Measurements from ENCODE around the gene GALK1. TPM values are rescaled to one million over a fixed set of nuclear protein-coding genes. Genes with fewer than 3 reads are reported as not detected.

GALK1 gene
- total and polyA plus RNA-seq, 9 of the 15 experiments (the other 6 are each of a cell fraction or from before 2014, with no cell fraction given), result 0.45 to 51.6 (median 17.4) TPM

GRCh38 chr17:75778066-75778860 lies 13.3 kb upstream of the GALK1 start (continued):
- peak; percentile 21; the same call in 1 of the 2 replicates for TF ChIP-seq ZSCAN32 (CRISPR knock-in tag; IDR thresholded peaks at IDR 0.05)
- TF ChIP-seq POLR2AphosphoS5 (IDR thresholded peaks at IDR 0.05; ENCODE audit: control insufficient read depth, insufficient read depth, low read depth, low read length), result peak; percentile 2; the same call in 1 of the 2 replicates
- 0 out of 2 replicates have a peak, but pooled peaks have one; percentile 58 for TF ChIP-seq FOXP4 (CRISPR knock-in tag; IDR thresholded peaks at IDR 0.05; ENCODE audit: borderline replicate concordance)
- TF ChIP-seq THRAP3 (IDR thresholded peaks at IDR 0.05; ENCODE audit: borderline replicate concordance), result 0 out of 2 replicates have a peak, but pooled peaks have one; percentile 14

DNA sequence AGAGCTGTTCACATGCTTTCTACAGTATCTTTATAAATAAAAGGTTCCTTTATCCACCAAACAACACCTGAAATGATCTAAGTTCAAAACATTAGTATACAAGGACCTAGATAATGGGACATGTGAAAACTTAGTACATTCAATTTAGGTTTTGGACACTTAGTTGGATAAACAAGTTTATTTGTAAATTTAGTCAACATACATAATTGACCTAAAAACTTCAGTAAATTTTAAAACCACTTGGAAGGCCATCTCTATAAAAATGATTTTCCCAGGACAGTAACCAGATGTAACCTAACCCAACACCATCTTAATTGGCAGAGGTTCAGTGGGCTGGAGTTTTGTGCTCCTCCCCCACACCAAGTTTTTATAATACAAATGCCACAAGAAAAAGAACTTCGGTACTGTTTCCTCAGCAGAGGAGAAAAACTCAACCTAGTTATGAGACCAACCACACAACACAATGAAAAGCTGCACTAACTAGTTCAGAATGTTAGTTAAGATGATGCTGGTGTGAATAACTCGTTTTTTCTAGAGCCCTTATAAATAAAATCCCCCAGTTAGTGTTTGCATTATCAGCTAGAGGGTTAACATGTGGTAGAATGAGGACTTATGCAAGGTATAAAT lies 12.4 kb upstream of the GALK1 start:
- H3K9me1 ChIP-seq (ENCODE audit: control insufficient read depth, insufficient read depth, low read length), result no peaks in the 10 kb centered on the region
- peak overlapping the region; percentile 85 for H3K4me3 ChIP-seq
- H3K79me2 ChIP-seq (ENCODE audit: control insufficient read depth, insufficient read depth, low read length), result peaks cover 35% of the 10 kb centered on the region
- H3K36me3 ChIP-seq (ENCODE audit: control insufficient read depth, insufficient read depth, low read length), result peaks cover 31% of the 10 kb centered on the region
- peaks cover 42% of the 10 kb centered on the region for H4K20me1 ChIP-seq (replicated peaks; ENCODE audit: control insufficient read depth, insufficient read depth, low read length)
- no TSS peak for BruUV-seq (replicated peaks)
- H3K27me3 ChIP-seq (ENCODE audit: control insufficient read depth in 2 of 2, insufficient read depth in 2 of 2, low read length in 2 of 2), result no peaks in the 10 kb centered on the region
- WGBS (ENCODE audit: insufficient coverage, low coverage, missing lambda C conversion rate), result 10% methylated on average over 2 of the region's 2 CpGs
- H3K4me1 ChIP-seq (replicated peaks in 1 of 2; ENCODE audit: control insufficient read depth in 2 of 2, insufficient read depth in 2 of 2, low read length in 2 of 2), result peaks cover 3 to 7% of the 10 kb centered on the region in 2 experiments; a peak in 4 of 5 replicates
- in situ Hi-C loops (cut with MboI) (loop anchor here (10.0 kb wide), 1 partner anchor 227 kb away; the partner anchor contains the start of gene CDK3), intact Hi-C loops (cut with micrococcal nuclease) (loop anchor here (5.0 kb wide), 1 partner anchor 70 kb away; no protein-coding TSS in a partner anchor)
- H3K9ac ChIP-seq (ENCODE audit: insufficient read depth in 1 of 2, low read depth in 2 of 2, low read length in 2 of 2), result peak overlapping the region in 1 of 2 experiments; percentile 94; a peak in 2 of 4 replicates
- POLR2A ChIA-PET, result interaction anchor here (0.6 to 11.1 kb wide), 36 partner anchors 8 to 459 kb away, joined by 3 to 464 read pairs (median 7); partner anchors contain the start of genes CDK3, GALK1, SRP68 and TRIM65
- H3K9me3 ChIP-seq (replicated peaks; ENCODE audit: control insufficient read depth, insufficient read depth, low read depth, low read length), result no peaks in the 10 kb centered on the region
- H3K4me2 ChIP-seq (ENCODE audit: insufficient read depth, low read length), result peak overlapping the region; percentile 86
- ATAC-seq (no peak), FAIRE-seq (no peak), DNase-seq (ENCODE audit: extremely low read depth in 1 of 4, low spot score in 3 of 4) (no peak)
- H2AFZ ChIP-seq (ENCODE audit: low read depth, low read length), result no peak overlapping the region
- CTCF ChIA-PET (ENCODE audit: low intra/inter-chr PET ratio), result no interaction called here
- H3K27ac ChIP-seq (ENCODE audit: extremely low read depth, low read depth, low read length), result peak overlapping the region; percentile 35; the same call in 2 of the 3 replicates
- TF ChIP-seq BRD9 (IDR thresholded peaks at IDR 0.05; ENCODE audit: low read depth, partially characterized antibody), result no peak
- TF ChIP-seq ZNF764 (CRISPR knock-in tag; IDR thresholded peaks at IDR 0.05; ENCODE audit: low read depth), result no peak
- TF ChIP-seq STAT5A (IDR thresholded peaks at IDR 0.05; ENCODE audit: borderline replicate concordance, low read length), result peak; percentile 6; the same call in 1 of the 2 replicates
- peak; percentile 63 for TF ChIP-seq U2AF1 (optimal IDR thresholded peaks at IDR 0.05; ENCODE audit: low read depth, low read length)
- TF ChIP-seq, protein P1, sequence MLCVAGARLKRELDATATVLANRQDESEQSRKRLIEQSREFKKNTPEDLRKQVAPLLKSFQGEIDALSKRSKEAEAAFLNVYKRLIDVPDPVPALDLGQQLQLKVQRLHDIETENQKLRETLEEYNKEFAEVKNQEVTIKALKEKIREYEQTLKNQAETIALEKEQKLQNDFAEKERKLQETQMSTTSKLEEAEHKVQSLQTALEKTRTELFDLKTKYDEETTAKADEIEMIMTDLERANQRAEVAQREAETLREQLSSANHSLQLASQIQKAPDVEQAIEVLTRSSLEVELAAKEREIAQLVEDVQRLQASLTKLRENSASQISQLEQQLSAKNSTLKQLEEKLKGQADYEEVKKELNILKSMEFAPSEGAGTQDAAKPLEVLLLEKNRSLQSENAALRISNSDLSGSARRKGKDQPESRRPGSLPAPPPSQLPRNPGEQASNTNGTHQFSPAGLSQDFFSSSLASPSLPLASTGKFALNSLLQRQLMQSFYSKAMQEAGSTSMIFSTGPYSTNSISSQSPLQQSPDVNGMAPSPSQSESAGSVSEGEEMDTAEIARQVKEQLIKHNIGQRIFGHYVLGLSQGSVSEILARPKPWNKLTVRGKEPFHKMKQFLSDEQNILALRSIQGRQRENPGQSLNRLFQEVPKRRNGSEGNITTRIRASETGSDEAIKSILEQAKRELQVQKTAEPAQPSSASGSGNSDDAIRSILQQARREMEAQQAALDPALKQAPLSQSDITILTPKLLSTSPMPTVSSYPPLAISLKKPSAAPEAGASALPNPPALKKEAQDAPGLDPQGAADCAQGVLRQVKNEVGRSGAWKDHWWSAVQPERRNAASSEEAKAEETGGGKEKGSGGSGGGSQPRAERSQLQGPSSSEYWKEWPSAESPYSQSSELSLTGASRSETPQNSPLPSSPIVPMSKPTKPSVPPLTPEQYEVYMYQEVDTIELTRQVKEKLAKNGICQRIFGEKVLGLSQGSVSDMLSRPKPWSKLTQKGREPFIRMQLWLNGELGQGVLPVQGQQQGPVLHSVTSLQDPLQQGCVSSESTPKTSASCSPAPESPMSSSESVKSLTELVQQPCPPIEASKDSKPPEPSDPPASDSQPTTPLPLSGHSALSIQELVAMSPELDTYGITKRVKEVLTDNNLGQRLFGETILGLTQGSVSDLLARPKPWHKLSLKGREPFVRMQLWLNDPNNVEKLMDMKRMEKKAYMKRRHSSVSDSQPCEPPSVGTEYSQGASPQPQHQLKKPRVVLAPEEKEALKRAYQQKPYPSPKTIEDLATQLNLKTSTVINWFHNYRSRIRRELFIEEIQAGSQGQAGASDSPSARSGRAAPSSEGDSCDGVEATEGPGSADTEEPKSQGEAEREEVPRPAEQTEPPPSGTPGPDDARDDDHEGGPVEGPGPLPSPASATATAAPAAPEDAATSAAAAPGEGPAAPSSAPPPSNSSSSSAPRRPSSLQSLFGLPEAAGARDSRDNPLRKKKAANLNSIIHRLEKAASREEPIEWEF (CRISPR knock-in tag; IDR thresholded peaks at IDR 0.05), result no peak
- TF ChIP-seq ILF3 (IDR thresholded peaks at IDR 0.05; ENCODE audit: borderline replicate concordance), result 0 out of 2 replicates have a peak, but pooled peaks have one; percentile 34

Data from K562 (cell line).